MM.1S (cell line): ENCODE measurements around the gene TMEM250.

Experiments used
- CTCF ChIP-seq: fragments of 300-600 bp; sonication (generic); IDR thresholded peaks from 2 replicates; pipeline ENCODE4 v1.5.1; 2016; ENCODE audit warnings: antibody characterized with exemption, low read length, mixed read lengths
- EZH2phosphoT487 ChIP-seq: fragments of 300-600 bp; sonication (generic); IDR thresholded peaks from 2 replicates; pipeline ENCODE4 v1.6.1; 2018; ENCODE audit warnings: antibody characterized with exemption, low read length

DNA sequence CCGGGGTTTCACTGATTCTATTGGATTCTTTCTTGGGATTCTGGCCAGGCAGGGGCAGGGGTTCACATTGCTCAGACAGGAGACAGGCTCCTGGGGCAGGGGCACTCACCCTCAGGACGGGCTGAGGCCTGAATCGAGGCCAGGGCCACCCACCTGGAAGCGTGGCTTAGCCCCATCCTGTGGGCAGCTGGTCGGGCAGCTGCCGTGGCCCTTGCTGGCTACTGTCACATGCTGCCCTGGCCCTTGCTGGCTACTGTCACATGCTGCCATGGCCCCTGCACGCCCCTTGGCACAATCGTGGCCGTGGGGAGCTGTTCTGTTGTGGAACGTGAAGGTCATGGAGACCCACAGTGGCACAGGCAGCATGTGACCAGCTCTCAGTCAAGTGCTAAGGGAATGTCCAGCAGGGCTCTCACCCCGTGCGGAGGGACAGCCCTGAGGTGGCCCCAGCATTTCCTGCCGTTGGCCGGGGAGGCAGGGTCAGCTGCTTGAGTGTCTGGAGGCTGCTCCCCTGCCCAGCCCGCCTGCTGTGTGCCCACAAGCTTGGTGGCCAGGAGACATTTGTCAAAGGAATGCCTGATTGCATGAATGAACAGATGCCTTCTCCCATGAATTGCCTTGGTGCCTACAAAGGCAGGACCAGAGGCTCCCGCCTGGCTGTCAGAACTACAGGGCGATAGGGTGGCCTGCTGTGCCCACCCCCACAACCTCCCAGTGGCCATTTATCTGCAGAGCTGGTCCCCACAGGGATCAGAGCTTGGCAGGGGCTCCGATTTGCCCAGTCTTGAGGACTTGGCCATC lies 16.9 kb upstream of the TMEM250 start:
- TF ChIP-seq EZH2phosphoT487 = no peak
- TF ChIP-seq CTCF = no peak
